ENCODE data around the gene ATE1.

DNA sequence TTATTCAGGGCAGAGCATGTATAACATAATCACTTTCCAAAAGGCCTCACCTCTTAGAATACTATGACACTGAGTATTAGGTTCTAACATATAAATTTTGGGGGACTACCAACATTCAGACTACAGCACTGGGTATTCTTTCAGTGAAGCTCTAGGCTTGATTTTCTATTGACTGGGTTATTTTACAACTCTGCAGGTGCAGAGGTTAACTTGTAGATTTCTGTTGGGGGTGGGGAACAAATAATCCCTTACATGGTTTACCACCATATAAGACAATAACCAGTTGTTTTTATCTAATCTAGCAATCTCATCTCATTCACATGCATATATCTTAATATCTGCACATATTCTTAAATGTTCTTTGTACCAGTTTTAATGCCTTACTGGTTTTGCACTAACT is 73.9 kb downstream of the ATE1 start:
- TF ChIP-seq, protein P1, sequence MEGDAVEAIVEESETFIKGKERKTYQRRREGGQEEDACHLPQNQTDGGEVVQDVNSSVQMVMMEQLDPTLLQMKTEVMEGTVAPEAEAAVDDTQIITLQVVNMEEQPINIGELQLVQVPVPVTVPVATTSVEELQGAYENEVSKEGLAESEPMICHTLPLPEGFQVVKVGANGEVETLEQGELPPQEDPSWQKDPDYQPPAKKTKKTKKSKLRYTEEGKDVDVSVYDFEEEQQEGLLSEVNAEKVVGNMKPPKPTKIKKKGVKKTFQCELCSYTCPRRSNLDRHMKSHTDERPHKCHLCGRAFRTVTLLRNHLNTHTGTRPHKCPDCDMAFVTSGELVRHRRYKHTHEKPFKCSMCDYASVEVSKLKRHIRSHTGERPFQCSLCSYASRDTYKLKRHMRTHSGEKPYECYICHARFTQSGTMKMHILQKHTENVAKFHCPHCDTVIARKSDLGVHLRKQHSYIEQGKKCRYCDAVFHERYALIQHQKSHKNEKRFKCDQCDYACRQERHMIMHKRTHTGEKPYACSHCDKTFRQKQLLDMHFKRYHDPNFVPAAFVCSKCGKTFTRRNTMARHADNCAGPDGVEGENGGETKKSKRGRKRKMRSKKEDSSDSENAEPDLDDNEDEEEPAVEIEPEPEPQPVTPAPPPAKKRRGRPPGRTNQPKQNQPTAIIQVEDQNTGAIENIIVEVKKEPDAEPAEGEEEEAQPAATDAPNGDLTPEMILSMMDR (IDR thresholded peaks at IDR 0.05) = no peak
- no peak for TF ChIP-seq POLR2A (IDR thresholded peaks at IDR 0.05)

All from esophagus squamous epithelium (tissue), 4 donors.